Measurements from ENCODE around the gene ZDHHC3.
A peak's percentile ranks its signal among the peaks of the same experiment; 100 is the strongest.

The ZDHHC3 gene

GRCh38 chr3:44918087-44918486, 57.9 kb downstream of the ZDHHC3 start:
- TF ChIP-seq, protein P1, sequence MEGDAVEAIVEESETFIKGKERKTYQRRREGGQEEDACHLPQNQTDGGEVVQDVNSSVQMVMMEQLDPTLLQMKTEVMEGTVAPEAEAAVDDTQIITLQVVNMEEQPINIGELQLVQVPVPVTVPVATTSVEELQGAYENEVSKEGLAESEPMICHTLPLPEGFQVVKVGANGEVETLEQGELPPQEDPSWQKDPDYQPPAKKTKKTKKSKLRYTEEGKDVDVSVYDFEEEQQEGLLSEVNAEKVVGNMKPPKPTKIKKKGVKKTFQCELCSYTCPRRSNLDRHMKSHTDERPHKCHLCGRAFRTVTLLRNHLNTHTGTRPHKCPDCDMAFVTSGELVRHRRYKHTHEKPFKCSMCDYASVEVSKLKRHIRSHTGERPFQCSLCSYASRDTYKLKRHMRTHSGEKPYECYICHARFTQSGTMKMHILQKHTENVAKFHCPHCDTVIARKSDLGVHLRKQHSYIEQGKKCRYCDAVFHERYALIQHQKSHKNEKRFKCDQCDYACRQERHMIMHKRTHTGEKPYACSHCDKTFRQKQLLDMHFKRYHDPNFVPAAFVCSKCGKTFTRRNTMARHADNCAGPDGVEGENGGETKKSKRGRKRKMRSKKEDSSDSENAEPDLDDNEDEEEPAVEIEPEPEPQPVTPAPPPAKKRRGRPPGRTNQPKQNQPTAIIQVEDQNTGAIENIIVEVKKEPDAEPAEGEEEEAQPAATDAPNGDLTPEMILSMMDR (IDR thresholded peaks at IDR 0.05; ENCODE audit: low read depth, low read length), result no peak
- in situ Hi-C loops (cut with HindIII; ENCODE audit: low sequenced_read_pairs), result no loop called here
- H3K4me3 ChIP-seq (ENCODE audit: low read depth, low read length), result no peak overlapping the region
- DNase-seq (ENCODE audit: low read depth, low spot score), result no peak

- H3K4me3 ChIP-seq (ENCODE audit: low read depth, low read length), result no peak overlapping the region
- TF ChIP-seq, protein P1 (IDR thresholded peaks at IDR 0.05; ENCODE audit: low read depth, low read length), result no peak
- in situ Hi-C loops (cut with HindIII; ENCODE audit: low sequenced_read_pairs), result no loop called here
- DNase-seq (ENCODE audit: low read depth, low spot score), result peak; percentile 18
These were observed 60.1 kb downstream of the ZDHHC3 start for GRCh38 chr3:44915702-44916438.

- no peak overlapping the region for H3K4me3 ChIP-seq (ENCODE audit: low read depth, low read length)
- TF ChIP-seq, protein P1 (IDR thresholded peaks at IDR 0.05; ENCODE audit: low read depth, low read length), result peak; percentile 53
- DNase-seq (ENCODE audit: low read depth, low spot score), result peak; percentile 14
- in situ Hi-C loops (cut with HindIII; ENCODE audit: low sequenced_read_pairs), result no loop called here
These were observed 61.0 kb downstream of the ZDHHC3 start for GRCh38 chr3:44914936-44915335.

GRCh38 chr3:44913868-44914468, 62.0 kb downstream of the ZDHHC3 start:
- in situ Hi-C loops (cut with HindIII; ENCODE audit: low sequenced_read_pairs), result no loop called here
- TF ChIP-seq, protein P1 (IDR thresholded peaks at IDR 0.05; ENCODE audit: low read depth, low read length), result peak; percentile 80
- peak; percentile 73 for DNase-seq (ENCODE audit: low read depth, low spot score)
- H3K4me3 ChIP-seq (ENCODE audit: low read depth, low read length), result no peak overlapping the region

- no peak overlapping the region for H3K4me3 ChIP-seq (ENCODE audit: low read depth, low read length)
- in situ Hi-C loops (cut with HindIII; ENCODE audit: low sequenced_read_pairs), result no loop called here
- TF ChIP-seq, protein P1 (IDR thresholded peaks at IDR 0.05; ENCODE audit: low read depth, low read length), result no peak
- DNase-seq (ENCODE audit: low read depth, low spot score), result no peak
These were observed 65.3 kb downstream of the ZDHHC3 start for GRCh38 chr3:44910693-44911092.

- in situ Hi-C loops (cut with HindIII; ENCODE audit: low sequenced_read_pairs), result no loop called here
- no peak overlapping the region for H3K4me3 ChIP-seq (ENCODE audit: low read depth, low read length)
These were observed 66.9 kb downstream of the ZDHHC3 start for GRCh38 chr3:44909063-44909462.

More at GRCh38 chr3:44909063-44909462, 66.9 kb downstream of the ZDHHC3 start:
- no peak for DNase-seq (ENCODE audit: low read depth, low spot score)
- TF ChIP-seq, protein P1 (IDR thresholded peaks at IDR 0.05; ENCODE audit: low read depth, low read length), result no peak
